ENCODE measurements around the gene CNOT1. TPM values are rescaled to one million over a fixed set of nuclear protein-coding genes. Genes with fewer than 3 reads are reported as not detected.
A peak's percentile ranks its signal among the peaks of the same experiment; 100 is the strongest.

The CNOT1 gene
- polyA plus RNA-seq, 1 donor = 92.5 TPM

DNA sequence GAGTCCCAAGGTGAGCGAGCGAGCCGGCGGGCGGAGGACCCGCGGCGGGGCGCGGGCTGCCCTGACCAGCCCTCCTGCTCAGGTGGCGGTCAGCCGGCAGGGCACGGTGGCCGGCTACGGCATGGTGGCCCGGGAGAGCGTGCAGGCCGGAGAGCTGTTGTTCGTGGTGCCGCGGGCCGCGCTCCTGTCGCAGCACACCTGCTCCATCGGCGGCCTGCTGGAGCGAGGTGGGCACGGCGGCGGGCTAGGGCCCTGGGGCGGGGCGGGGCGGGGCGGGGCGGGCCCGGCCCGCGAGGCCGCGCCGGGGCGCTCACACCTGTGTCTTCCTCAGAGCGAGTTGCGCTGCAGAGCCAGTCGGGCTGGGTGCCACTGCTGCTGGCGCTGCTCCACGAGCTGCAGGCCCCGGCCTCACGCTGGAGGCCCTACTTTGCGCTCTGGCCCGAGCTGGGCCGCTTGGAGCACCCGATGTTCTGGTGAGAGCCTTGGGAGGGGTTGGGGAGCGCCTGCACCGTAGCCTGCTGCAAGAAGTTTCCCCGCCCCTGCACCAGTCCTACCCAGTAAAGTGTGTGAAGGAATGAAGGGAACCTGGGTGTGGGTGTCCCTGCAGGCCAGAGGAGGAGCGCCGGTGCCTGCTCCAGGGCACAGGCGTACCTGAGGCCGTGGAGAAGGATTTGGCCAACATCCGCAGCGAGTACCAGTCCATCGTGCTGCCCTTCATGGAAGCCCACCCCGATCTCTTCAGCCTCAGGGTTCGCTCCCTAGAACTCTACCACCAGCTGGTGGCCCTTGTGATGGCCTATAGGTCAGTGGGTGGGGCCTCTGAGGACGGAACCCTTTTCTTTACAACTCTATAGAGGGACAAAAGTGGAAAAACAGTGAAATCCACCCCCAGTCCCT, 113.5 kb downstream of the CNOT1 start:
- no peak for DNase-seq

DNA sequence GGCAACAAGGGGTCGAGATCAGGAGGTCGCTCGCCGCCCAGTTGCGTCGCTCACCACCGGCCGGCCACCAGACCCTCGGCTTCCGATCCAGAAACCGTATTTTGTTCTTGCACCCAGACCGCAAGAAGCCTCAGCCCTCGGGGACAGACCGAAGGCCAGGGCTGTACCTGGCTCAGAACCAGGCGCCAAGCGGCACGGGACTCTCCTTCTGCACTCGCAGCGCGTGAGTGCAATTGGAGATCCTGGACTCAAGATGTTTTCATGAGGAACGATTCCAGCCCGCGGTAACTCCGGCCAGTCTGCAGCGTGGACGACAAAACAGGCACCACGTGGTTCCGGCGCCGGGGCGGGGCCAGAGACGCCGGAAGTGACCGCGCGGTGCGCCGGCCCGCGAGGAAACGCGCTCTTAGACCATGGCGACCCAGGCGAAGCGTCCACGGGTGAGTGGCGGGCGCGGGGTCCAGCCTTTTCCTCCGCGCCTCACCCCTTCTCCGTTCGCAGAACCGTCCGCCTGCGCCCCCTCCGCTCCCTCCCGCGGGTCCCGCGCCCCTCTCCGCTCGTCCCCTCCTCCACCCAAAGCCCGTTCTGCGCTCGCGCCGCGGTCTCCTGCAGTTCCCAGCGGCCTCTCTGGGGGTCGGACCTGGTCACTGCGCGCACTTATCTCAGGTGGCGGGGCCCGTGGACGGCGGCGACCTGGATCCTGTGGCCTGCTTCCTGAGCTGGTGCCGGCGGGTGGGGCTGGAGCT, 114.3 kb downstream of the CNOT1 start, which contains the start of gene SETD6:
Gene SETD6, plus strand, starts transcription at position 393 of the 746 bp plus-strand sequence. Its CDS starts 21 bp downstream, at position 414.
- DNase-seq = peak; percentile 92

GRCh38 chr16:58513874-58514273, 115.8 kb downstream of the CNOT1 start:
- DNase-seq = no peak

GRCh38 chr16:58511933-58512815, 117.5 kb downstream of the CNOT1 start:
- no peak for DNase-seq

- DNase-seq = no peak
Observed at GRCh38 chr16:58510776-58511628, 118.6 kb downstream of the CNOT1 start.

GRCh38 chr16:58510097-58510775, 119.4 kb downstream of the CNOT1 start:
- no peak for DNase-seq

DNA sequence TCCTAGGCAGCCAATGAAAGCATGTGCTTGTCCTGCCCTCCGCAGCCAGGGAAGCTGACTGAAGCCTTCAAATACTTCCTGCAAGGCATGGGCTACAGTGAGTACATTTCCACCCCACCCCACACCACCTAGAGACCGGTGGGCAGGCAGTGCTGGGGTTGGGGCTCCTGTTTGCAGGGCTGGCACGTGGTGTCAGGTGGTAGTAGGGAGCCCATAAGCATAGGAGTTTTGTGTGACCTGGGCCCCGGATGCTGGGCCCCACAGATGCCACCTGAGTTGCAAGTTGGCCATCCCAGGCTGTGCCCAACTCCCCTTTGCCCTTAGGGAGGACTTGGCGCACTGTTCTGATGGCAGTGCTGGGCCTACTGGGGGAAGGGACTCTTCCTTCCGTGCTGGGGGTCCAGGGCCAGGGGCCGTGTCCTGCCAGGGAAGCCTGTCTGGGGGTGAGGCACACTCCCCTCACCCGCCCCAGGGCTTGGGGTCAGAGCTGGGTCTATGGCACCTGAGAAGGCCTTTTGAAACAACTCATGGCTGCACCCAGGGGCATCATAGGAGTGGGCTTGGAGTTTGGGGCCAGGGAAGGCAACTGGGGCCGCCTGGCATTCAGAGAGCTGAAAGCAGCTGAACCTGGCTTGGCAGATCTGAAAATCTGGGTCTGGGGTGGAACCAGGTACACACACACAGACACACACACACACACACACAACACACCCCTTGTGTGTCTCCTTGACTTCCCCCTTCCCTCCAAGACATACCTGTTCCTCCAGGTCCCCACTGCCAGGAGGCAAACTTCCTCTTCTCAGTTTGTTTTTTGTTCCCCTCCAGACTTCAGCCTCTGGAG, 120.2 kb downstream of the CNOT1 start:
- no peak for DNase-seq

DNA sequence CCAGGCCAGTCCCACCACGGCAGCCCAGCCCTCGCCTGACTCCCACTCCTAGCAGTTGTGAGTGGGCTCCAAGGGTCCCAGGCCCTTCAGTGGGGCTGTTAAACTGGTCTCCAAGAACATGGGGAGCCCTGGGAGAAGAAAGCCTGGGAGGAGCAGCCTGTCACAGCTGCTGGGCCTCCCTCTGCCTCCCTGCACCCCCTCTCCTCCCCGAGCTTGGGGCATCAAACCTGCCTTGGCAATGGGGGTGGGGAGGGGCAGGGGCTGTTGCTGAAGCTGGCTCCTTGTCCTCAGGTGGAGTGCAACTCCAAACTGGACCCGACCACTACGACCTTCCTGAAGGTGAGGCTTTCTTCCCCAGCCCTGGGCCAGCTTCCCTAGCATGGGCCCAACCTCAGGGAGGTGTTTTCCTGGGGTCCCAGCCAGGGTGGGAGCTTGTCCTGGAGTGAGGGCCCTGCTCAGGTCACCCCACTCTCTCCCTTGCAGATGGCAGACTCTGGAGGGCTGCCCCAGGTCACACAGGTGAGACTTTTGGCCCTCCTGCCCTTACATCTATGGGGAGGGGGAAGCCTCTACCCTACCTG, 120.9 kb downstream of the CNOT1 start:
- DNase-seq = no peak

DNA sequence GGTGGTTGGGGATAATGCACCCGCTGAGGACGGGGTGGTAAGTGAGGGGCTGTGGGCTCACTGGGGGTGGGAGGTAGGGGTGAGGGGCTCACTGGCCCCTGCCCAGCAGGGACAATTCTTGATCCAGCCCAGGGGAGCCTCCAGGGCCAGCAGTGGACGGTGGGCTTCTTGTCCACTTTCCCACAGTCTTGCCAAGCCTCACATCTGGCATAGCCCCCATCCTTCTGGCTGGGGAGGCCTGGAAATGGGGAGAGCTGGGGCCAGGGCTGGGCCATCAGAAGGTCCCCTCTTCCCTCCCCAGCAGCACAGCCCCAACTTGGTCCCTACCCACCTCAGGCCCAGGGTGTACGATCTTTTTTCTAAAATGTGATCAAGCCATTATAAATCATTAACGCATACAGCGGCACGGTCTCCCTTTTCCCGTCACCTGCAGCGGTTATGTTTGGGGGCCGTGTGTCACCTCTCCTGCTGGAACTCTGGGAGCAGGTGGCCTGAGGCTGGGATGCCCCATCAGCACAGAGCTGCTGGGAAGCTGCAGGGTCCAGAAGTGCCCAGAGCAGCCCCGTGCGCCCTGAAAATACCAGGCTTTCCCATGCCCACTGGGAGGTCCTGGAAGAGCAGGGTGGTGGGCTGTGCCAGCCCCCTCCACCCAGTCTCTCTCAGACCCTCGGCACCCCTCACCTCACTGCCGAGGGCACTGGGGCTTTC, 121.5 kb downstream of the CNOT1 start:
- DNase-seq = no peak

GRCh38 chr16:58507195-58507962, 122.2 kb downstream of the CNOT1 start:
- no peak for DNase-seq

DNA sequence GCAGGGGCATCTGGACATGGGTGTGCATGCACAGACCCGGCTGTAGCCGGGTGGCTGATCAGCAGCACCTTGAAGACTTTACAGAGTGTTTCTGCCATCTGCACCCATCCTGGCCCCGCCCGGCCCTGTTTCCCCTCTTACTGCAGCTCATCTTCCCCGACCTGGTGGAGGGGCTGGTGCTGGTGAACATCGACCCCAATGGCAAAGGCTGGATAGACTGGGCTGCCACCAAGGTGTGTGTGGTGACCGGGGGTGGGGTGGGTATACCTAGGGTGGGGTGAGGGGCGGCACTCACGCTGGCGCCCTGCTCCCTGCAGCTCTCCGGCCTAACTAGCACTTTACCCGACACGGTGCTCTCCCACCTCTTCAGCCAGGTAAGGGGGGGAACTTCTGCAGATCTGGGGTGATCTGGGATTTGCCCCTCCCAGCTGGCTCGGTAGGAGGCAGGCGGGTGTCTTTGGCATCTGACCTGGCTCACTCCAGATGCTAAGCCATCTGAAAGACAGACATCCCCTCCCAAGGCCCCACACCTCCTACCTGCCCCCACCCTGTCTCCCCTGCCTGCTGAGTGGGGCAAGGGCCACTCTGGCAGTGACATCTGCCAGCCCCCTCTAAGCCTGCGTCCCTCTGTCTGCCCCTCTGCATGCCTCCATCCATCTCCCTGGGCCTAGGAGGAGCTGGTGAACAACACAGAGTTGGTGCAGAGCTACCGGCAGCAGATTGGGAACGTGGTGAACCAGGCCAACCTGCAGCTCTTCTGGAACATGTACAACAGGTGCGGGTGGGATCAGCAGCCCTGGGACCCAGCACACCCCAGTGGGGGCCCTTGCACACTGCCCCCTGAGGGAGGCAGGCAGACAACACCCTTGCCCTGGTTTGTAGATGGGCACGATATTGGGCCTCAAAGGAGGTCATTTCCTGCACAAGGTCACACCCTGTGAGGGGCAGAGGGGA, 123.1 kb downstream of the CNOT1 start:
- no peak for DNase-seq

DNA sequence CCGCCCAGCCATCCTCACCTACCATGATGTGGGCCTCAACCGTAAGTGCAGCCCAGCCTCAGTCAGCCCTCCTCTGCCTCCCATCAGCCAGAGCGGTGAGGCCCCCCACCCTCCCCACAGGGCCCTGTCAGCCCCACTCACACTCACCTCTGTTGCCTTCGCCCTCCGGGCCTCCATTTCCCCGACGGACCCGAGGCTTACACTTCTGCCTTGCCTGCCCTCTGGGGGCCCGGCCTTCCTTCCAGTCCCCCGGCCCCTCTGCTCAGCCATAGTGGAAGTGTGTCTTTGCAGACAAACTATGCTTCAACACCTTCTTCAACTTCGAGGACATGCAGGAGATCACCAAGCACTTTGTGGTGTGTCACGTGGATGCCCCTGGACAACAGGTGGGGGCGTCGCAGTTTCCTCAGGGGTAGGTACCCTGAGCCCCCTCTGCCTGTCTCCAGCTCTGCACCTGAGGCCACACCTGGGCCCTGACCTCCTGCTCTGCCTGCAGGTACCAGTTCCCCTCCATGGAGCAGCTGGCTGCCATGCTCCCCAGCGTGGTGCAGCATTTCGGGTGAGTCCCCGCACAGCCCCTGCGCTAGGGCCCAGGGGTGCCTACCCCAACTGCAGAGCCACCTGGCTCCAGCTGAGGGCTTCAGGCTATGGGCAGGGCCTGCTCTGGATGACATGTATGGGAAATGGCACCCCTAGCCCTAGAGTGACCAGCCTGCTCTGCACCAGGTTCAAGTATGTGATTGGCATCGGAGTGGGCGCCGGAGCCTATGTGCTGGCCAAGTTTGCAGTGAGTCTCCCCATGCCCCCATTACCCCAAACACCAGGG, 125.5 kb downstream of the CNOT1 start:
- DNase-seq = no peak

GRCh38 chr16:58503166-58503862, 126.3 kb downstream of the CNOT1 start:
- DNase-seq = no peak

DNA sequence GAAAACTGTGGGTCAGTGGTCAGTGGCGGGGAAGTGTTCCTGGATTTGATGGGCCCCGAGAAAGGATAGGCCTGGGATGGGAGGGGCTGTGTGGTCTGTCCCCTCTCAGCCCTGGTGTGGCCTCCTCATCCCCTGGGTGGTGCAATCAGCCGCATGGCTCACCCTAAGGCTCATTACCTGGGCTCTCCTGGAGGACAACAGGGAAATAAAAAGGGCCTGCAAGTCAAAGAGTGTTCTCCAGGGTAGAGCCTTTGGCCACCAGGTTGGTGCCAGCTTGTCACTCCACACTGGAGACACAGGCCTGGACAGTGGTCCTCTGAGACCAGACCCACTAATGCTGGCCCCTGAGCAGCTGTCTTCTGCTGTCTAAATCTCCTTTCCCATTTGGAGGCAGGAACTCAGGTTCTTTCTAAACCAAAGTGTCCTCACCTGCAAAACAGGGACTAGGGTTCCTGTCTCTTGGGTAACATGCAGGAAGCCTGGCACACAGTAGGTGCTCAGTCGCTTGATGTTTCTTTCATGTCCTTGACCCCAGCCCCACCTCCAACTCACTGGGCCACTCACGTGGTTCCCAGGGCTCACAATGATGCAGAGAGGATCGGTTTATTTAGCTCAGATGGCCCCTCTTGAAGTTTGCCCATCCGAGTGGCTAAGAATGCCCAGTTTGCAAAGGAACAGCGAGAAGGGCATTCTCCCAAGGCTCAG, 127.3 kb downstream of the CNOT1 start:
- DNase-seq = no peak
